Breast epithelium (tissue), 3 donors: ENCODE measurements around the gene VPS52.

Experiments used
- CTCF ChIP-seq, 3 donors: fragments of 450-650 bp; IDR thresholded peaks; one replicate each; pipeline ENCODE4 v1.5.1; 2016 to 2017; ENCODE audit warnings: antibody characterized with exemption in 3 of 3, mild to moderate bottlenecking in 3 of 3, moderate library complexity in 3 of 3
- POLR2A ChIP-seq: fragments of 450-650 bp; IDR thresholded peaks from one replicate; pipeline ENCODE4 v1.6.1; 2016; ENCODE audit warnings: antibody characterized with exemption, mild to moderate bottlenecking, moderate library complexity
- POLR2AphosphoS5 ChIP-seq, 3 donors: sonication (generic); formaldehyde crosslinking; IDR thresholded peaks; one replicate each; pipeline ENCODE4 v1.6.1; 2017; ENCODE audit warnings: antibody characterized with exemption in 3 of 3

- TF ChIP-seq CTCF (IDR thresholded peaks at IDR 0.05) (no peak), POLR2A (no peak), POLR2AphosphoS5 (IDR thresholded peaks at IDR 0.05) (no peak)
Observed at GRCh38 chr6:33306356-33306755, 34.7 kb upstream of the VPS52 start.
